Thymus (tissue), 11 donors: ENCODE data around the gene AGPAT2. TPM values are rescaled to one million over a fixed set of nuclear protein-coding genes. Genes with fewer than 3 reads are reported as not detected.

Experiments
- DNase-seq, 9 donors: peaks; one replicate each; pipeline ENCODE4 v3.0.0-alpha.2; 2013; ENCODE audit warnings: low spot score in 9 of 9, low read depth in 6 of 9, missing footprints in 1 of 9
- H3K27ac ChIP-seq, 2 donors: one replicate each; pipeline ENCODE4 v1.5.1; 2013; ENCODE audit warnings: control low read depth in 1 of 2, low read depth in 1 of 2, low read length in 1 of 2, mild to moderate bottlenecking in 1 of 2, moderate library complexity in 1 of 2
- H3K27me3 ChIP-seq, 2 donors: one replicate each; pipeline ENCODE4 v1.5.1; 2013; ENCODE audit warnings: low read length in 1 of 2; ENCODE audit not compliant: control insufficient read depth in 2 of 2, insufficient read depth in 1 of 2
- H3K36me3 ChIP-seq, 2 donors: one replicate each; pipeline ENCODE4 v1.5.1; 2013; ENCODE audit warnings: low read length in 1 of 2, mild to moderate bottlenecking in 1 of 2, moderate library complexity in 1 of 2; ENCODE audit not compliant: control insufficient read depth in 2 of 2, insufficient read depth in 2 of 2
- H3K4me1 ChIP-seq, 2 donors: one replicate each; pipeline ENCODE4 v1.5.1; 2013; ENCODE audit warnings: low read length in 2 of 2; ENCODE audit not compliant: control insufficient read depth in 2 of 2, insufficient read depth in 2 of 2
- H3K4me3 ChIP-seq, 2 donors: one replicate each; pipeline ENCODE4 v1.5.1; 2013; ENCODE audit warnings: low read length in 2 of 2, control low read depth in 1 of 2, mild to moderate bottlenecking in 1 of 2
- H3K9me3 ChIP-seq, 2 donors: one replicate each; pipeline ENCODE4 v1.5.1; 2013; ENCODE audit warnings: low read length in 1 of 2, mild to moderate bottlenecking in 1 of 2; ENCODE audit not compliant: control insufficient read depth in 2 of 2, insufficient read depth in 1 of 2
- WGBS: extraction: QIAGEN DNeasy Blood & Tissue Kit; methylation state at CpG from one replicate; pipeline ENCODE4 v1.1.7; 2013; 5-methylcytosine and 5-hydroxymethylcytosine counted together
- polyA plus RNA-seq: library from polyadenylated mRNA; stranded (reverse); fragments of 200-250 nt; gene quantifications from one replicate; pipeline ENCODE4 v1.2.3, GENCODE V29; 2013
- total RNA-seq: library from RNA; stranded (reverse); fragments of 120-200 nt; gene quantifications from one replicate; pipeline ENCODE4 v1.2.4, GENCODE V29; 2013
- donor health status: healthy.

The AGPAT2 gene
- total and polyA plus RNA-seq, 2 donors, result 8.2 to 28.8 TPM

DNA sequence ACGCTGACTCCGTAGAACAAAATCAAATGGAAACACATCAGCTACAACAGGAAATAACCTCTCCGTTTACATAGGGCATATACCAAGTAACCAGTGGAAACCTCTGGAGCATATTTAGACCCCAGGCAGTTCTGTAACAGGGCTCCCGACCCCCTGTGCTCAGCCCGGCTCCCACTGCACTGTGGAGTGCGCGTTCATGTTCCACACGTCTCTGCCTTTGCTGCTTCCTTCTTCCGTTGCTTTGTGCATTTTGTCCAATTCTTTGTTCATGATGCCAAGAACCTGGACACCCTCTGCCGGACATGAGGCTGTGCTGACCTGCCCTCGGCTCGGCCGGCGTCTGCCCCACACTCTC lies 5.9 kb upstream of the AGPAT2 start:
- peaks cover 0 to 19% of the 10 kb centered on the region in 2 donors for H3K27me3 ChIP-seq
- H3K36me3 ChIP-seq, result no peaks in the 10 kb centered on the region
- no peak overlapping the region for H3K27ac ChIP-seq
- no peak overlapping the region for H3K4me3 ChIP-seq
- whole genome bisulfite sequencing, result 96% methylated on average over 14 of the region's 14 CpGs
- DNase-seq, result no peak
- peaks cover 0 to 3% of the 10 kb centered on the region in 2 donors for H3K9me3 ChIP-seq
- H3K4me1 ChIP-seq, result peaks cover 0 to 26% of the 10 kb centered on the region in 2 donors

DNA sequence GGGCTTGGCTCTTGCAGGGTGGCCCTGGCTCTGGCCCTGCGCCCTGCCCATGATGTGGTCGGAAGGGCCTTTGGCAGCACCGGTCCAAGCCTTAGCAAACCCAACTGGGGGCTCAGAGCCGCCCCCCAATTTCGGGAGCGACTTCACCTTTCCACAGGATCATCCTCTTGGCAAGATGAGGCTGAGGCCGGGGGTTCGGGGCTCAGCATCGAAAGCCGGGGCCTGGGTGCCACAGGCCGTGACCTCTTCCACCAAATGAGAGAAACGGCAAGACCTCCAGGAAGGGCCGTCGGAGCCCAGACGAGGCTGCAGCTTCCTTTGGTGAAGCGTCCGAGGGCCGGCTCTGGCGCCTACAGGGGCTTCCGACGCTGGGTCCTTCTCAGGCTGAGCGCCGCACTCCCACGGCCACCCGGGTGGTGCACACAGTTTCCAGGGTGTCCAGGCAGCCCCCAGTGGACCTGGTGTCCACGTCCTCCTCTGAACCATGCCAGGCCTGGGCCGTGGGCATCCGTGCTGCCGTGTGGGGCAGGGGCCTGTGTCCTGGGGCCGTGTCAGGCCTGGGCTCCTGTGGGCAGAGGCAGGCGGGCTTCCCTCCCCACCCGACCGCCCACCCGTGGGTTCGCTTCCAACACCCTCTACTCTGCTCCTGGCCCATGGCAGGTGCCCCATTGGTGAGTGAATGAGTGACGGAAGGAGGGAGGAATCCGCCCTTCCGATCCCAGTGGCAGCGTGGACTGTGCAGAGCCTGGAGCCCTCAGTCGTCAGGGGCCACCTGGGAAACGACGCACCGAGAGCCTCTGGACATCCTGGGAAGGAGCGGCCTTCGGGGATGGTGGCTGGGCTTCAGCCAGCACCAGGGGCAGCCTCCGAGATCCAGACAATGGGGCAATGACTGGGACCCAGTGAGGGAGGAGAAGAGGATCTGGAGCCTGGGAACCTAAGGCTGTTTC lies 5.2 kb upstream of the AGPAT2 start:
- Histone ChIP-seq H3K27me3 (peaks cover 4 to 26% of the 10 kb centered on the region in 2 donors), H3K36me3 (no peaks in the 10 kb centered on the region), H3K4me3 (no peak overlapping the region), H3K27ac (no peak overlapping the region), H3K4me1 (peaks cover 3 to 25% of the 10 kb centered on the region in 2 donors), H3K9me3 (peaks cover 0 to 7% of the 10 kb centered on the region in 2 donors)
- 95% methylated on average over 46 of the region's 46 CpGs for WGBS
- no peak for DNase-seq

DNA sequence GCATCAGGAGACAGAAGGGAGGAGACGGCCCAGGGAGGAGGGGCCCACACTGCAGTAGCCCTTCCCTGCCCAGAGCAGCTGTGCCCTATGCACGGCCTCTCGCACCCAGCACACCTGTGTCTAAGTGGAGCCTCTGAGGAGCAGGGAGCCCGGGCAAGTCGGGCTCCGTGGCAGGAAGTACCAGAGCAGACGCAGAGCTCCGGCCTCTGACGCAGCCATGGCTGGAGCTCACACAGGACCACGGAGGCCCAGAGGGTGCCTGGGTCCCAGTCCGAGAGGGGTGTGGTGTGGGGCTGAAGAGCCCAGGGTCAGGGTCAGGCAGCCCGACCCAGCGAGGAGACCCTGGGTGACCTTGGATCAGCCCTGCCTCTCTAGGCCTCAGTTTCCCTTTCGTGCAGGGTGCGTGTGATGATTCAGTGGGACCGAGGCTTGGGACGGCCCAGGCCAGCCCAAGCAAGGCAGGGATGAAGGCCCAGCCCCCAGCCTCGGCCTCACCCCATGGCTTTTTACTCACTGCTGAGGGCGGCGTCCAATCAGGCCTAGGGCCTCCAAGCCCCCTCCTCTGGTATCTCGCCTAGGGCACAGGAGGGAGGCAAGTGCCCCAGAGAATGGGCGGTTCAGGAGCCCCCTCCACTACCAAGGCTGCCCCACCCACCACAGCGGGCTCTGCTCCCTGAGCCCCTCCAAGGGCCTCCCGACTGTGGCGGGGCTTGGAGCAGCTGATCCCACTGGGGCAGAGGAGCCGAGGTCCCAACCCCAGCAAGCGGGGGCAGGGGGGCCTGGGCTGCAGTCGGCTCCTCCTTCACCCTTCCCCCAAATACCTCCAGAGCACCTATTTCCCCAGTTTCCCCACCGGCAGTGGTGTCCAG lies 4.3 kb upstream of the AGPAT2 start:
- no peak for DNase-seq
- H3K36me3 ChIP-seq, result no peaks in the 10 kb centered on the region
- no peak overlapping the region for H3K4me3 ChIP-seq
- H3K4me1 ChIP-seq, result peaks cover 3 to 21% of the 10 kb centered on the region in 2 donors
- WGBS, result 95% methylated on average over 29 of the region's 29 CpGs
- H3K27me3 ChIP-seq, result peaks cover 4 to 29% of the 10 kb centered on the region in 2 donors
- H3K9me3 ChIP-seq, result peaks cover 0 to 7% of the 10 kb centered on the region in 2 donors
- H3K27ac ChIP-seq, result no peak overlapping the region

DNA sequence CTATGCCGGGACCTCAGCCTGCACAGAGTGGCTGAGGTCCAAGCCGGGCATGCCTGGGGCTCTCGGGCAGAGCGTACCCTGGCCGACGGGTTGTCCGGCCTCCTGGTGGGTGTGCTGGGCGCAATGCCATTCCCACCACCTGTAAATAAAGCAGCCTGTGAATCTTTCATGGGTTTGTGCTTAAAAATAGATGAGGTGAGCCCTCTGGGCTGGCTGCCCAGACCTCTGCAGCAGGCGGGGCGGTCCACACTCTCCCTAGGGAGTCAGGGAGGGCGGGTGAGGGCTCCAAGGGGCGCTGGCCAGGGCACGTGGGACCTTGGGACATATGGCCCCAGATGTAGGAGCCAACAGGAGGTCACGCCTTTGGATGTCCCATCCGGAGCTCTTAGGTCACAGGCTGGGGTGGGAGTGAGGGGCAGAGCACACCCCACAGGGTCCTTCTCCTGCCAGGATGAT lies 3.6 kb upstream of the AGPAT2 start:
- Histone ChIP-seq H3K4me1 (peaks cover 7 to 21% of the 10 kb centered on the region in 2 donors), H3K27me3 (peaks cover 4 to 32% of the 10 kb centered on the region in 2 donors), H3K9me3 (peaks cover 0 to 7% of the 10 kb centered on the region in 2 donors), H3K27ac (no peak overlapping the region), H3K36me3 (no peaks in the 10 kb centered on the region), H3K4me3 (no peak overlapping the region)
- WGBS, result 95% methylated on average over 15 of the region's 15 CpGs
- no peak for DNase-seq

DNA sequence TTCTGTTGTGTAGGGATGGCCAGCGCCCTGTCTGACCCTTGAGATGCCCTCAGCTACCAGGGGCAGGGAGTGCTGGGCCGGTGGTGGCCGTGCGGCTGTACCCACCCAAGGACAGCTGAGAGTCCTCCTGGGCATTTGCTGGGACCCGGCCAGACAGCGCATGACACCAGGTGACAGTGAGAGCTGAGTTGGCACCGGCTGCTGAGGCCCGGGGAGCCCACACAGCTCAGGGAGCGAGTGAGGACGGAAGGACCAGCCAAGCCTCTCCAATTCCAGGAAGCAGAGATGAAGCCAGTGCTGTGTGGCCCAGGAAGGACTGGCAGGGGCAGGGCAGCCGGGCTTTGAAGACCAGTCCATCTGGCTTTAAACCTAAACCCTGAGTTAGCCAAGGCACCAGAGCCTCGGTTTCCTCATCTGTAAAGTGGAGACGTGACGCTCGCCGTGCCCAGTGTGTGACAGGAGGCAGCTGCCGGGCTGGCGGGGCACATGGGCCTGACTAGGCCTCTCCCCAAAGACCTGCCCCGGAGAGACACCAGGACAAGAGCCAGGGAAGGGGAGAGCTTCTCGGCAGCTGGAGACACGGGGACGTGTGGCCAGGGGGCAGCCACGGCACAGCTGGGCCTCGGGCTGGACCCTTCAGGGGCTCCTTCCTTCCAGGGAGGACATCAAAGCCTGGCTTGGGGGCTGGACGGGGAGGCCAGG lies 3.0 kb upstream of the AGPAT2 start:
- H3K9me3 ChIP-seq, result peaks cover 0 to 7% of the 10 kb centered on the region in 2 donors
- no peaks in the 10 kb centered on the region for H3K36me3 ChIP-seq
- no peak for DNase-seq
- peaks cover 4 to 35% of the 10 kb centered on the region in 2 donors for H3K27me3 ChIP-seq
- 96% methylated on average over 25 of the region's 25 CpGs for whole genome bisulfite sequencing
- no peak overlapping the region for H3K27ac ChIP-seq
- H3K4me1 ChIP-seq, result peaks cover 7 to 17% of the 10 kb centered on the region in 2 donors
- H3K4me3 ChIP-seq, result no peak overlapping the region

DNA sequence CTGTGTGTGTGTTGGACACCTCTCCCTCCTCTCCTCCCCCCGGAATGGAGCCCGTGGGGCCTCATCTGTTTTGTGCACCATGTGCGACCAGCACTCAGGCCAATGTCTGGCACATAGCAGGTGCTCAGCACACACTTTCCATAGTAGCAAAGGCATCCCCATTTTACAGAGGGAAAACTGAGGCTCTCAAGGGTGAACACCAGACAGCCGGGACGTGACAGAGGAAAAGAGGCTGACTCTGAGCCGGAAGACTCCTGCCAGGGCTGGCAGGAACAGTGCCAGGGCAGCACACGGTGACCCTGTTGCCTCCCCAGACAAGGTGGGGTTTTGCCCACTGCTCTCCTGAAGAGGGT lies 1.8 kb upstream of the AGPAT2 start:
- H3K4me1 ChIP-seq, result peaks cover 7 to 17% of the 10 kb centered on the region in 2 donors

DNA sequence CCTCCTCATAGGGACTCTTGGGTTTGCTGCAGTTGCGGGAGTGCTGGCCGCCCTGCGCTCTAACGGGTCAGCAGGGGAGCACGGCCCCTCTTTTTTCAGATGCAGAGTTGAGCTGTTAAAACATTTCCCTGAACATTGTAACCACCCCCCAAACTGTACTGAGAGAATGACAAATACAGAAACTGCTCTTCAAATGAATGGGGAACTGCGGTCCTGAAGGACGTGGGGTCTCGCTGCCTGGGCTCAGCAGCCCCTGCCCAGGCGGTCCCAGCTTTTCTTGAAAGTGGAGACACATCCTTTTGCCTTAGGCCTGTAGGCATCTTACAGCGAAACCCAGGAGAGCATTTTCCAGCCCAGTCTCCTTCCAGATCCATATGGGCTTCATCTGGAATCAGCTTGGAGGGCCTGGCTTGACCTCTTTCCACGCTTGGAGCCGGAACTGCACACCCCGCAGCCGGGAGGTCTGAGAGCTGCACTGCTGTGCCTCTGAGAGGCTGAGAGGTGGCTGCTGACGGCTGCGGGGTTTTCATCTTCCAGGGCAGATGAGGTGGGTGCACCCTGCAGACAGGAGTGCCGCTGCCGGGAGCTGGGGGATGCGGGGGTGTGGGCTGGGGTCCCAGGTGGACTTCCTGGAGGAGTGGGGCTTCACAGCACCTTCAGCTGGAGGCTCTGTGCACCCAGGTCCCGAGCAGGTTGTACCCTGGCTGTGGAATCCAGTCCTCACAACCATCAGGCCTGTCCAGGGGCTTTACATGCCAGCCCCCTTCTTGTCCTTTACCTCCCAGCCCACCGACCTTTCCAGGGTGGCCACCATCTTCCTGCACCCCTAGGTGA lies 1.2 kb upstream of the AGPAT2 start:
- WGBS, result 85% methylated on average over 21 of the region's 21 CpGs
- H3K27me3 ChIP-seq, result peaks cover 4 to 33% of the 10 kb centered on the region in 2 donors
- no peak overlapping the region for H3K27ac ChIP-seq
- no peak overlapping the region for H3K4me3 ChIP-seq
- no peak for DNase-seq
- H3K4me1 ChIP-seq, result peaks cover 7 to 17% of the 10 kb centered on the region in 2 donors
- peaks cover 0 to 7% of the 10 kb centered on the region in 2 donors for H3K9me3 ChIP-seq
- H3K36me3 ChIP-seq, result no peaks in the 10 kb centered on the region

More for the DNA sequence above, 1.8 kb upstream of the AGPAT2 start:
- H3K36me3 ChIP-seq, result no peaks in the 10 kb centered on the region
- no peak for DNase-seq
- H3K4me3 ChIP-seq, result no peak overlapping the region
- 94% methylated on average over 7 of the region's 7 CpGs for WGBS
- H3K27me3 ChIP-seq, result peaks cover 4 to 33% of the 10 kb centered on the region in 2 donors
- H3K27ac ChIP-seq, result no peak overlapping the region
- H3K9me3 ChIP-seq, result peaks cover 0 to 7% of the 10 kb centered on the region in 2 donors

DNA sequence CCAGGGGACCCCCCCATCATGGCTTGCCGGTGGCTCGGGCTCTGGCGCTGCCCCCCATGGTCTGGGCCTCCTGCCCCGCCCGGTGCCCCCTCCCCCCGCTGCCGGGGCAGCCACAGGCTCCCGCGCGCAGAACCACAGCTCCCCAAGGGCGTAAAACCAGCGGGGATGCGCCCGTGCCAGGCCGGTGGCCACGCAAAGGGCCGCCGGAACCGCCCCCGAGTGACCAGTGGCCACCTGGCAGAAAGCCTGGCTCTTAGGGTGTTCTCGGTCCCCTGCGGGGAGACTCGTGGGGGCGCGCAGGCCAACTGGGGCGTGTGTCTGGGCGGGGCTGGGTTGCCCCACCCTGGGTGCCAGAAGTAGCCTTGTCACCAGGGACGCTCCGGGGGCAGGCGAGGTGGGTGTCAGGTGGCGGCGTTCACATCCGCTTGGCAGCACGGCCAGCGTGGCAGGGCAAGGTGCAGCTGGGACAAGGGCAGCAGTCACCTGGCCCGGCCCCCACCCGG lies 515 bp upstream of the AGPAT2 start:
- DNase-seq, result no peak
- no peak overlapping the region for H3K27ac ChIP-seq
- H3K4me1 ChIP-seq, result peaks cover 7 to 17% of the 10 kb centered on the region in 2 donors
- no peaks in the 10 kb centered on the region for H3K36me3 ChIP-seq
- H3K27me3 ChIP-seq, result peaks cover 4 to 33% of the 10 kb centered on the region in 2 donors
- H3K9me3 ChIP-seq, result peaks cover 0 to 7% of the 10 kb centered on the region in 2 donors
- H3K4me3 ChIP-seq, result peak overlapping the region in 1 of 2 donors; percentile 73
- WGBS, result 38% methylated on average over 37 of the region's 37 CpGs
